ENCODE data around the gene MPPED1. TPM values are rescaled to one million over a fixed set of nuclear protein-coding genes. Genes with fewer than 3 reads are reported as not detected.

Gene MPPED1
- total and polyA plus RNA-seq, 2 donors (not counting 3 experiments of a cell fraction or from before 2014, with no cell fraction given) = not detected

- Histone ChIP-seq H3K79me2 (ENCODE audit: control insufficient read depth, insufficient read depth, low read length) (no peaks in the 10 kb centered on the region), H3K9me1 (replicated peaks; ENCODE audit: control insufficient read depth, extremely low read depth, insufficient read depth, low read length) (no peaks in the 10 kb centered on the region), H3K27ac (ENCODE audit: insufficient read depth, low read depth, low read length) (no peak overlapping the region), H3K9me3 (replicated peaks; ENCODE audit: control insufficient read depth, insufficient read depth, low read length) (peaks cover 7% of the 10 kb centered on the region), H3K36me3 (ENCODE audit: control insufficient read depth in 2 of 2, extremely low read depth in 1 of 2, insufficient read depth in 2 of 2, low read length in 2 of 2) (no peaks in the 10 kb centered on the region), H3K9ac (replicated peaks; ENCODE audit: extremely low read depth, insufficient read depth, low read length) (no peak overlapping the region), H3K4me3 (replicated peaks in 1 of 3; ENCODE audit: insufficient read depth in 1 of 3, low read depth in 1 of 3, low read length in 3 of 3) (no peak overlapping the region), H3K27me3 (ENCODE audit: control insufficient read depth in 2 of 2, insufficient read depth in 2 of 2, low read length in 2 of 2) (no peaks in the 10 kb centered on the region), H2AFZ (ENCODE audit: low read depth, low read length) (no peak overlapping the region), H3K4me2 (ENCODE audit: insufficient read depth, low read length) (no peak overlapping the region), H4K20me1 (replicated peaks; ENCODE audit: control insufficient read depth, extremely low read depth, insufficient read depth, low read length) (no peaks in the 10 kb centered on the region), H3K4me1 (ENCODE audit: control insufficient read depth, extremely low read depth, insufficient read depth, low read length) (no peaks in the 10 kb centered on the region)
- no TSS peak for BruUV-seq (replicated peaks)
- intact Hi-C loops (cut with micrococcal nuclease) (no loop called here), dilution Hi-C loops (cut with MboI; ENCODE audit: extremely low pct_ligation_motif_present, low sequenced_read_pairs) (no loop called here)
- DNase-seq (ENCODE audit: low read depth, low spot score) (no peak), FAIRE-seq (no peak)
- ChIA-PET POLR2A (no interaction called here), CTCF (no interaction called here)
- no peak for TF ChIP-seq MAX (IDR thresholded peaks at IDR 0.05; ENCODE audit: insufficient read depth, insufficient read length)
- no peak for TF ChIP-seq POLR2AphosphoS5 (IDR thresholded peaks at IDR 0.05; ENCODE audit: insufficient read depth, low read depth, low read length)
Observed at GRCh38 chr22:43507235-43507634, 95.4 kb downstream of the MPPED1 start.

- dilution Hi-C loops (cut with MboI; ENCODE audit: extremely low pct_ligation_motif_present, low sequenced_read_pairs) (no loop called here), intact Hi-C loops (cut with micrococcal nuclease) (no loop called here)
- CTCF ChIA-PET = no interaction called here
Observed at GRCh38 chr22:43508489-43508888, 96.7 kb downstream of the MPPED1 start.

More at GRCh38 chr22:43508489-43508888, 96.7 kb downstream of the MPPED1 start:
- FAIRE-seq (no peak), DNase-seq (ENCODE audit: low read depth, low spot score) (no peak)
- Histone ChIP-seq H3K27ac (ENCODE audit: insufficient read depth, low read depth, low read length) (no peak overlapping the region), H3K36me3 (ENCODE audit: control insufficient read depth in 2 of 2, extremely low read depth in 1 of 2, insufficient read depth in 2 of 2, low read length in 2 of 2) (no peaks in the 10 kb centered on the region), H4K20me1 (replicated peaks; ENCODE audit: control insufficient read depth, extremely low read depth, insufficient read depth, low read length) (no peaks in the 10 kb centered on the region), H3K4me3 (replicated peaks in 1 of 3; ENCODE audit: insufficient read depth in 1 of 3, low read depth in 1 of 3, low read length in 3 of 3) (no peak overlapping the region), H3K9me1 (replicated peaks; ENCODE audit: control insufficient read depth, extremely low read depth, insufficient read depth, low read length) (no peaks in the 10 kb centered on the region), H3K9me3 (replicated peaks; ENCODE audit: control insufficient read depth, insufficient read depth, low read length) (peaks cover 5% of the 10 kb centered on the region), H3K4me1 (ENCODE audit: control insufficient read depth, extremely low read depth, insufficient read depth, low read length) (no peaks in the 10 kb centered on the region), H3K9ac (replicated peaks; ENCODE audit: extremely low read depth, insufficient read depth, low read length) (no peak overlapping the region), H3K4me2 (ENCODE audit: insufficient read depth, low read length) (no peak overlapping the region), H3K79me2 (ENCODE audit: control insufficient read depth, insufficient read depth, low read length) (no peaks in the 10 kb centered on the region), H2AFZ (ENCODE audit: low read depth, low read length) (no peak overlapping the region), H3K27me3 (ENCODE audit: control insufficient read depth in 2 of 2, insufficient read depth in 2 of 2, low read length in 2 of 2) (no peaks in the 10 kb centered on the region)
- BruUV-seq (replicated peaks) = no TSS peak
- TF ChIP-seq MYC (IDR thresholded peaks at IDR 0.05; ENCODE audit: low read depth, low read length) (no peak), CTCF (IDR thresholded peaks at IDR 0.05; ENCODE audit: extremely low read depth in 1 of 2, insufficient read depth in 1 of 2, low read depth in 1 of 2, low read length in 2 of 2) (no peak), EZH2 (IDR thresholded peaks at IDR 0.05; ENCODE audit: borderline replicate concordance, low read depth, low read length, severe bottlenecking) (no peak), GATA2 (IDR thresholded peaks at IDR 0.05; ENCODE audit: insufficient read depth, insufficient read length, low read depth, low read length) (no peak), MAX (IDR thresholded peaks at IDR 0.05; ENCODE audit: insufficient read depth, insufficient read length) (no peak), POLR2AphosphoS5 (IDR thresholded peaks at IDR 0.05; ENCODE audit: insufficient read depth, low read depth, low read length) (no peak), FOS (IDR thresholded peaks at IDR 0.05; ENCODE audit: borderline replicate concordance, insufficient read depth, low read length) (no peak), JUN (IDR thresholded peaks at IDR 0.05; ENCODE audit: borderline replicate concordance, insufficient read depth, insufficient read length, low read depth) (no peak), POLR2A (IDR thresholded peaks at IDR 0.05; ENCODE audit: low read depth, low read length) (no peak)
- POLR2A ChIA-PET = no interaction called here
